Lung microvascular endothelial cell (primary cell): ENCODE measurements around the gene MTHFS. TPM values are rescaled to one million over a fixed set of nuclear protein-coding genes. Genes with fewer than 3 reads are reported as not detected.
"Not testable (repeated sequence)": the region's sequence is repeated elsewhere in the genome, so short reads cannot be mapped to it uniquely, and the experiment has no call there.

Experiments
- DNase-seq, 2 donors: peaks; one replicate each; pipeline versions ENCODE4 v3.0.0 to v3.0.0-alpha.2; 2010; ENCODE audit warnings: low read depth in 2 of 2
- total RNA-seq: library from RNA; depleted of rRNA; stranded (reverse); fragments of >200 nt; gene quantifications from 2 replicates; pipeline ENCODE4 v1.2.1, GENCODE V29; 2014

The MTHFS gene
- total RNA-seq, 1 donor from 2014 or later, result 16.1 TPM

GRCh38 chr15:79915776-79916501 lies 19.1 kb upstream of the MTHFS start:
- DNase-seq, result not testable (repeated sequence)

DNA sequence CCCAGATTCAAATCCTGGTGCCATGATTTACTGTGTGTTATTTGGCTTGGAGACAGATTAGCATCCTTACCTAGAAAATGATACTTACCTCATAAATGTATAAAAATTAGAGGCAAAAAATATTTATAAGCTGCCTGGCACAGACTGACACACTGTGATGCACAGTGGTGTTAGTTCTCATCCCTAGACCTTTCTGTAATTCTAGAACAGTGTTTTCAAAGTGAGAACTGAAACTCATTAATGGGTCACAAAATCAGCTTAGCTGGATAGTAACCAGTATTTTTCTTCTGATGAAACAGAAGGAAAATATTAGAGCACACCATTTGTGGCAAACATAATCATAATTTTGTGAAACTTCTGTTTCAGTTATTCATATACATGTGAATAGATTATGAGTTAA lies 17.9 kb upstream of the MTHFS start:
- DNase-seq, result no peak

DNA sequence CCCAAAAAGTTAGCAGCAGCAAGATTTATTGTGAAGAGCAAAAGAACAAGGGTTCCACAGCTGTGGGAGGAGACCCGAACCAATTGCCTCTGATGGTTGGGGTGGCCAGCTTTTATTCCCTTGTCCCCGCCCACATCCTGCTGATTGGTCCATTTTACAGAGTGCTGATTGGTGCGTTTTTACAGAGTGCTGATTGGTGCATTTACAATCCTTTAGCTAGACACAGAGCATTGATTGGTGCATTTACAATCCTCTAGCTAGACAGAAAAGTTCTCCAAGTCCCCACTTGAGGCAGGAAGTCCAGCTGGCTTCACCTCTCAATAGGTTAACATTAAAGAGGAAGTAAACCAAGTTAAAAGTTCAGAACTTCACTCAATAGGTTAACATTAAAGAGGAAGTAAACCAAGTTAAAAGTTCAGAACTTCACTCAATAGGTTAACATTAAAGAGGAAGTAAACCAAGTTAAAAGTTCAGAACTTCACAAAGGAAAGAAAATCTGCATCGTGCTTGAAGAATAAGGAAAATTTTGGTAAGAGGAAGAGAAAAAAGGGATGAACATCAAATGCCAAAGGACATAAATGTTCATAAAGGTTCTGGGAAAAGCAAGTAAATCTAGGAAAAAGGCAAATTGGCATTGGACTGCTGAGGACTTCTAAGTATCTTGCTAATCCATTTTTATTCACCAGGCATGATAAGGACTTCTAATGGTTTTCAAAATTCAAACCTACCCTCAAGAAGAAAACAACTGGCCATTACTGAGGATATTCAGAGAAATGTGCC lies 12.9 kb upstream of the MTHFS start:
- DNase-seq, result not testable (repeated sequence)

- no peak for DNase-seq
Observed at GRCh38 chr15:79904271-79904670, 7.5 kb upstream of the MTHFS start.

- DNase-seq, result no peak
Observed at GRCh38 chr15:79903626-79904025, 6.8 kb upstream of the MTHFS start.

- DNase-seq, result no peak
Observed at GRCh38 chr15:79903144-79903543, 6.3 kb upstream of the MTHFS start.

- DNase-seq, result peak; percentile 54 to 81
Observed at GRCh38 chr15:79901958-79902357, 5.1 kb upstream of the MTHFS start.

DNA sequence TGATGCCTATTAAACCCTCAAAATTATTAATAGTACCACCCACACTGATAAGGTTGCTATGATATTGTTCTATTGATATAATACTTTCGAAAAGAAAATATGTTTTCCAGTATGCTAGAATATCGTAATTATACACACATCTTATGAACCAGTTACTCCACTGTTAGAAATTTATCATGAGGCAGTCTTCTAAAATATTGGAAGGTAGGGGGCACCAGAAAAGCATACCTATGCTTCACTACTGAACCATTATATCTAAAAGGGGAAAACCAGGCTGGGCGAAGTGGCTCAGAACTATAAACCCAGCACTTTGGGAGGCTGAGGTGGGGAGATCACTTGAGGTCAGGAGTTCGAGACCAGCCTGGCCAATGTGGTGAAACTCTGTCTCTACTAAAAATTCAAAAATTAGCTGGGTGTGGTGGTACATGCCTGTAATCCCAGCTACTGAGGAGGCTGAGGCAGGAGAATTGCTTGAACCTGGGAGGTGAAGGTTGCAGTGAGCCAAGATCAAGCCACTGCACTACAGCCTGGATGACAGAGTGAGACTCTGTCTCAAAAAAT lies 4.1 kb upstream of the MTHFS start:
- not testable (repeated sequence) for DNase-seq

- DNase-seq, result no peak
Observed at GRCh38 chr15:79900087-79900486, 3.3 kb upstream of the MTHFS start.

DNA sequence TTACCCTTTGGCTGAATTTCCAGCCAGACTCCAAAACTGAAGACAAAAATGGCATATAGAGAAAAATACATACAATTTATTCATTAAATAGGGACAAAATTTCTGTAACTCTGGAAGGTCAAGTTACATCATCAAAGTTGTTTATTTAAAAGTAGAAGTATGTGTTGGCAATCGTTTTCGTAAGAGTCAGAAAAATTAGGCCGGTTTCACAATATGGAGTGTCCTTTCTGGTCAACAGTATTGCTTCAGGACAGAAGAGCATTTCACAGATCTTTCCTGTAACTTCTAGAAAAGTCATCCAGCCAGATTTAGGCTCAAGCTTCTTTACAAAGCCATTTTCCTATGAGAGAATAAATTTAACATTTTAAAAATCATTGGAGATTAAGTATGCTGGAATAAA lies 2.0 kb upstream of the MTHFS start:
- DNase-seq, result not testable (repeated sequence)

GRCh38 chr15:79898369-79898768 lies 1.6 kb upstream of the MTHFS start:
- no peak for DNase-seq

DNA sequence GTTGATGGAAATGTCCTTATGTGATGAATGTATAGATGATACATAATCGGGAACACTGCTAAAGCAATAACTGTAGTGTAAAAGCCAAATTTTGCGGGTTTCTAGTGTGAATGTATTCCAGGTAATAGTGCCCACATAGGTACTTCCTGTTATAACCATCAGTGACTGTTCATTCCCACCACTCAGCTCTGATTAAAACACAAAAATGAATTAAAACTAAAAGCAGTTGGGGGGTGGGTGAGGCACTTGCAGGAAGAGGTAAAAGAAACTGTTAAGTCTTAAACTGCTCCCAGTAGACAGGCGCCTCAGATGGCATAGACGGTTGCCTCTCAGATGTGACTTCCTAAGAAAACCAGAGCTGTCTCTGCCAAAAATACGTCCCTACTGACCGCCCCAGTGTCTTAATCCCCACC lies 893 bp upstream of the MTHFS start:
- DNase-seq, result no peak

DNA sequence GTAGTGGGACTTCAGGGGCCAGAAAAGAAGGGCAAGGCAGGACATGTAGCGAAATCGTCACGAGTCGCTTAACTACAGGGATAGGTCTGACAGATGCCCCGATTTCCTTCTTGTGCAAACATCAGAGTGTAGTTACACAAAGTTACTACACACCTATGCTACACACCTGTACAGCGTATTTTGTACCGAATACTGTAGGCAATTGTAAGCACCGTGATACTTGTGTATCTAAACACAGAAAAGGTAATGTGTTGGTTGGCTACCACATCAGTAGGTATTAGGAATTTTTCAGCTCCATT lies 515 bp upstream of the MTHFS start:
- DNase-seq, result peak in 1 of 2 donors; percentile 54

DNA sequence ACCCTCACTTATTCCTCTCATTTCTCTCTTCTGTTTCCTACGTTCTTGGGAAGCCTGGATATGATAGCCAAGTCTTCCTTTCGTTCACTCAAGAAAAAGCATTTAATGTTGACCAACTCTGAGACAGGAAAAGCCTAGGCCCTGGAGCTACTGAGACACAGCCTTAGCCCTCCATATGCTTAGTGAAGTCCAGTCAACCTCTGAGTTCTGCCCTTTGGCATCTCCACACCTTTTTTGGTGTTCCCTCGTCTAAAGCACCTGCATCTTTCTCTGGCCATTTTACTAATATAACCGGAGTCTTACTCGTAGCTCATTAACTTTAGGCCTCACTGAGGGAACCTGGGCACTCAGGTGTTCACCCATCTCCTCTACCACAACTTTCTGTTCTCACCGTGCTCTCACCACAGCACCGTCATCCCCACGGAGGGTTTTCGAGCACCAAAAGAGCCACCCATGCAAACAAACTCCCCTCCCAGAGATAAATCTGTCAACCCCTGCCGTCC lies 632 bp downstream of the MTHFS start:
- DNase-seq, result no peak

- no peak for DNase-seq
Observed at GRCh38 chr15:79887054-79887930, 9.5 kb downstream of the MTHFS start.

- no peak for DNase-seq
Observed at GRCh38 chr15:79886124-79886523, 10.7 kb downstream of the MTHFS start.

DNA sequence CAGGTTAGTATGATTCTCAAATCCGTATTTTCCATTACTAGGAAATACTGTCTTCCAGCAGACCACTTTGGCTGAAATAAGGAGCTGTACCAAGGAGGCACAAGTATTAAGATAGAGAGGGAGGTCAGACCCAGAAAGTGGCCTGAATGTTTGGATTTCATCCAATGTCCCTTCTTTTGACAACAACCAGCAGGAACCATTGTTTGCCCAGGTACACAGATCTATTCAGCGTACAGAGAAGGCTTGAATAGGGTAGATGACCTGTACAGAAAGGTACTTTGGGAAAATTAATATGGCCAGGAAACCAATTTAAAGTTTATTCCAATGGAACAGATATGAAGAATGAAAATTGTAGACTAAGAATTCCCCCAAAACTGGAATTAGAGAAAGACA lies 12.6 kb downstream of the MTHFS start:
- no peak for DNase-seq

- no peak for DNase-seq
Observed at GRCh38 chr15:79883579-79884203, 13.1 kb downstream of the MTHFS start.

- DNase-seq, result no peak
Observed at GRCh38 chr15:79881668-79882067, 15.1 kb downstream of the MTHFS start.

- DNase-seq, result peak; percentile 13 to 37
Observed at GRCh38 chr15:79881254-79881653, 15.6 kb downstream of the MTHFS start.

- DNase-seq, result peak; percentile 3 to 20
Observed at GRCh38 chr15:79878078-79878705, 18.6 kb downstream of the MTHFS start.
